ENCODE results near the gene TNRC6B. TPM values are rescaled to one million over a fixed set of nuclear protein-coding genes. Genes with fewer than 3 reads are reported as not detected.
"Not testable (repeated sequence)": the region's sequence is repeated elsewhere in the genome, so short reads cannot be mapped to it uniquely, and the experiment has no call there.

TNRC6B gene
- total and polyA plus RNA-seq, 2 of the 13 experiments (the other 11 are each of a cell fraction or from before 2014, with no cell fraction given) = 8.9 to 13.2 TPM

DNA sequence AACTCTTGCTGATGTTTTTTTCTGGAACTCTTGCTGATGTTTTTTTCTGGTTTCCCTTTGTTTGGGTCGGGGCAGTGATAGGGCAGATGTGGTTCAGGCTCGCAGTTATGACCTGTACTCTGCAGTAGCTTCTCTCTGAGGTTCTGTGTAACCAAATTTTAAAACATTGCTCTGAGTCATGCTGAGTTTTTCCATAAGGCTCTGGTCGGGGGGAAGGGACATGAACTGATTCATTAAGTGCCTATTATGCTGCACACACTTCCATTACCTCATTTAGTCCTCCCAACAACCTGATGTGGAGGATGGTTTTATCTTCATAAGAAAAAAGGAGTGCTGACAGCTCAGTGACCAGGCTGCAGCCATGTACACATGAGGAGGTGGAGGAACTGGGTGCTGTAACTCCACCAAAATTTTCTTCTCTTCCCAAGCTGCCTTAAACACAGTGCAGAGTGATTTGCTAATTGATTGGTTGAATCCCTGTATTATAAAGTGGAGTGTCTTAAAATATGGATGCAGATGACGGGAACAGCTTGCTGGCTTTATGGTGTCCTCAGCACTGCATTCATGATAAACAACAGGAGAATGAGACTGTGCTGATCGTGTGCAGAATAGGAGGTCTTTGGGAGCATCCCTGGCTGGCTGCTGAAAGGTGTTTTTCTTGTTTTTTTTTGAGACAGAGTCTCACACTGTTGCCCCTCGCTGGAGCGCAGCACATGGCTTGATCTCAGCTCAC lies 19.1 kb downstream of the TNRC6B start:
- Histone ChIP-seq H4K20me1 (ENCODE audit: insufficient read depth, low read length) (peaks cover 17% of the 10 kb centered on the region), H3K4me1 (ENCODE audit: insufficient read depth, low read length) (peaks cover 10% of the 10 kb centered on the region; the same call in 1 of the 2 replicates), H2AFZ (ENCODE audit: low read length) (no peak overlapping the region), H3K27ac (ENCODE audit: extremely low read length, insufficient read depth, low read length) (no peak overlapping the region), H3K9me3 (ENCODE audit: low read length) (no peaks in the 10 kb centered on the region), H3K36me3 (replicated peaks in 1 of 2; ENCODE audit: control insufficient read depth in 1 of 2, insufficient read depth in 2 of 2, low read length in 2 of 2) (peaks cover 0 to 1% of the 10 kb centered on the region in 2 experiments; a peak in 2 of 5 replicates), H3K27me3 (ENCODE audit: control insufficient read depth in 1 of 2, insufficient read depth in 2 of 2, low read length in 2 of 2) (no peaks in the 10 kb centered on the region), H3K4me2 (ENCODE audit: low read depth, low read length) (no peak overlapping the region), H3K79me2 (ENCODE audit: insufficient read depth, low read length) (peaks cover 73% of the 10 kb centered on the region), H3K4me3 (replicated peaks in 1 of 3; ENCODE audit: insufficient read depth in 1 of 3, low read depth in 2 of 3, low read length in 3 of 3) (no peak overlapping the region), H3K9ac (ENCODE audit: insufficient read depth, low read depth, low read length) (no peak overlapping the region)
- DNase-seq (ENCODE audit: low spot score) (no peak), ATAC-seq (no peak), FAIRE-seq (no peak)
- CTCF ChIA-PET (ENCODE audit: low intra/inter-chr PET ratio, low total read pairs) = no interaction called here
- intact Hi-C loops (cut with micrococcal nuclease; ENCODE audit: unreplicated experiment) (no loop called here), in situ Hi-C loops (cut with HindIII; ENCODE audit: extremely low pct_ligation_motif_present, low pct_unique_long_range_greater_than_20kb) (no loop called here)
- no TSS peak for BruUV-seq (replicated peaks)
- POLR2A ChIA-PET = interaction anchor here (1.2 kb wide), 1 partner anchor 20 kb away, joined by 4 read pairs; the partner anchor contains the start of gene TNRC6B
- WGBS (ENCODE audit: low lambda C conversion rate) = 90% methylated on average over 7 of the region's 7 CpGs
- TF ChIP-seq, protein P1, sequence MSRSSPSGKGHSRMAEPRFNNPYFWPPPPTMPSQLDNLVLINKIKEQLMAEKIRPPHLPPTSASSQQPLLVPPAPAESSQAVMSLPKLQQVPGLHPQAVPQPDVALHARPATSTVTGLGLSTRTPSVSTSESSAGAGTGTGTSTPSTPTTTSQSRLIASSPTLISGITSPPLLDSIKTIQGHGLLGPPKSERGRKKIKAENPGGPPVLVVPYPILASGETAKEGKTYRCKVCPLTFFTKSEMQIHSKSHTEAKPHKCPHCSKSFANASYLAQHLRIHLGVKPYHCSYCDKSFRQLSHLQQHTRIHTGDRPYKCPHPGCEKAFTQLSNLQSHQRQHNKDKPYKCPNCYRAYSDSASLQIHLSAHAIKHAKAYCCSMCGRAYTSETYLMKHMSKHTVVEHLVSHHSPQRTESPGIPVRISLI (CRISPR knock-in tag; IDR thresholded peaks at IDR 0.05; ENCODE audit: borderline replicate concordance) = no peak
- TF ChIP-seq CBX2 (IDR thresholded peaks at IDR 0.05; ENCODE audit: low read depth, low read length) (no peak), CBX2 (CRISPR knock-in tag; IDR thresholded peaks at IDR 0.05; ENCODE audit: low read depth) (no peak), ZNF30 (CRISPR knock-in tag; IDR thresholded peaks at IDR 0.05) (no peak), ZNF20 (CRISPR knock-in tag; IDR thresholded peaks at IDR 0.05) (no peak), ZBTB21 (CRISPR knock-in tag; IDR thresholded peaks at IDR 0.05) (no peak)
- TF ChIP-seq, protein P2, sequence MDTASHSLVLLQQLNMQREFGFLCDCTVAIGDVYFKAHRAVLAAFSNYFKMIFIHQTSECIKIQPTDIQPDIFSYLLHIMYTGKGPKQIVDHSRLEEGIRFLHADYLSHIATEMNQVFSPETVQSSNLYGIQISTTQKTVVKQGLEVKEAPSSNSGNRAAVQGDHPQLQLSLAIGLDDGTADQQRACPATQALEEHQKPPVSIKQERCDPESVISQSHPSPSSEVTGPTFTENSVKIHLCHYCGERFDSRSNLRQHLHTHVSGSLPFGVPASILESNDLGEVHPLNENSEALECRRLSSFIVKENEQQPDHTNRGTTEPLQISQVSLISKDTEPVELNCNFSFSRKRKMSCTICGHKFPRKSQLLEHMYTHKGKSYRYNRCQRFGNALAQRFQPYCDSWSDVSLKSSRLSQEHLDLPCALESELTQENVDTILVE (CRISPR knock-in tag; IDR thresholded peaks at IDR 0.05) = no peak

DNA sequence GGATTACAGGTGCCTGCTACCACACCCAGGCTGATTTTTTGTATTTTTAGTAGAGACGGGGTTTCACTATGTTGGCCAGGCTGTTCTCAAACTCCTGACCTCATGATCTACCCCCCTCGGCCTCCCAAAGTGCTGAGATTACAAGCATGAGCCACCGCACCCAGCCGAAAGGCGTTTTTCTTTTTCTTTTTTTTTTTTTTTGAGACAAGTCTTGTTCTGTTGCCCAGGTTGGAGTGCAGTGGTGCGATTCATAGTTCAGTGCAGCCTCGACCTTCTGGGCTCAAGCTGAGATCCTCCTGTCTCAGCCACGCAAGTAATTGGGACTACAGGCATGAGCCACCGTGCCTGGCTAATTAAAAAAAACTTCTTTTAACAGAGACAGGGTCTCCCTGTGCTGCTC lies 19.7 kb downstream of the TNRC6B start:
- BruUV-seq (replicated peaks); H3K4me3 ChIP-seq (replicated peaks in 1 of 3; ENCODE audit: insufficient read depth in 1 of 3, low read depth in 2 of 3, low read length in 3 of 3); ATAC-seq; CTCF ChIA-PET (ENCODE audit: low intra/inter-chr PET ratio, low total read pairs); H3K27ac ChIP-seq (ENCODE audit: extremely low read length, insufficient read depth, low read length); DNase-seq (ENCODE audit: low spot score); FAIRE-seq; H3K27me3 ChIP-seq (ENCODE audit: control insufficient read depth in 1 of 2, insufficient read depth in 2 of 2, low read length in 2 of 2); H3K4me2 ChIP-seq (ENCODE audit: low read depth, low read length); POLR2A ChIA-PET; H3K9ac ChIP-seq (ENCODE audit: insufficient read depth, low read depth, low read length); in situ Hi-C loops (cut with HindIII; ENCODE audit: extremely low pct_ligation_motif_present, low pct_unique_long_range_greater_than_20kb); H3K9me3 ChIP-seq (ENCODE audit: low read length); intact Hi-C loops (cut with micrococcal nuclease; ENCODE audit: unreplicated experiment); H3K36me3 ChIP-seq (replicated peaks in 1 of 2; ENCODE audit: control insufficient read depth in 1 of 2, insufficient read depth in 2 of 2, low read length in 2 of 2); H2AFZ ChIP-seq (ENCODE audit: low read length): not testable (repeated sequence)
- Histone ChIP-seq H4K20me1 (ENCODE audit: insufficient read depth, low read length) (peaks cover 16% of the 10 kb centered on the region), H3K79me2 (ENCODE audit: insufficient read depth, low read length) (peaks cover 72% of the 10 kb centered on the region), H3K4me1 (ENCODE audit: insufficient read depth, low read length) (peaks cover 10% of the 10 kb centered on the region; the same call in 1 of the 2 replicates)
- 95% methylated on average over 9 of the region's 9 CpGs for WGBS (ENCODE audit: low lambda C conversion rate)
